GF-D8 (cell line): Measurements from ENCODE around the gene HID1.
A peak's percentile ranks its signal among the peaks of the same experiment; 100 is the strongest.
"Not testable (repeated sequence)": the region's sequence is repeated elsewhere in the genome, so short reads cannot be mapped to it uniquely, and the experiment has no call there.

ENCODE experiments used
- DNase-seq: peaks from one replicate; lab custom pipeline; 2025; lab: John Stamatoyannopoulos, UW

Gene HID1, protein sequence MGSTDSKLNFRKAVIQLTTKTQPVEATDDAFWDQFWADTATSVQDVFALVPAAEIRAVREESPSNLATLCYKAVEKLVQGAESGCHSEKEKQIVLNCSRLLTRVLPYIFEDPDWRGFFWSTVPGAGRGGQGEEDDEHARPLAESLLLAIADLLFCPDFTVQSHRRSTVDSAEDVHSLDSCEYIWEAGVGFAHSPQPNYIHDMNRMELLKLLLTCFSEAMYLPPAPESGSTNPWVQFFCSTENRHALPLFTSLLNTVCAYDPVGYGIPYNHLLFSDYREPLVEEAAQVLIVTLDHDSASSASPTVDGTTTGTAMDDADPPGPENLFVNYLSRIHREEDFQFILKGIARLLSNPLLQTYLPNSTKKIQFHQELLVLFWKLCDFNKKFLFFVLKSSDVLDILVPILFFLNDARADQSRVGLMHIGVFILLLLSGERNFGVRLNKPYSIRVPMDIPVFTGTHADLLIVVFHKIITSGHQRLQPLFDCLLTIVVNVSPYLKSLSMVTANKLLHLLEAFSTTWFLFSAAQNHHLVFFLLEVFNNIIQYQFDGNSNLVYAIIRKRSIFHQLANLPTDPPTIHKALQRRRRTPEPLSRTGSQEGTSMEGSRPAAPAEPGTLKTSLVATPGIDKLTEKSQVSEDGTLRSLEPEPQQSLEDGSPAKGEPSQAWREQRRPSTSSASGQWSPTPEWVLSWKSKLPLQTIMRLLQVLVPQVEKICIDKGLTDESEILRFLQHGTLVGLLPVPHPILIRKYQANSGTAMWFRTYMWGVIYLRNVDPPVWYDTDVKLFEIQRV

GRCh38 chr17:74972107-74972972 is at the start of gene HID1:
Gene HID1 (minus strand): TSS chr17:74972759. CDS start chr17:74972656, 103 bp downstream.
- no peak for DNase-seq

GRCh38 chr17:75020331-75021110 is 48.0 kb upstream of the HID1 start:
- no peak for DNase-seq

DNA sequence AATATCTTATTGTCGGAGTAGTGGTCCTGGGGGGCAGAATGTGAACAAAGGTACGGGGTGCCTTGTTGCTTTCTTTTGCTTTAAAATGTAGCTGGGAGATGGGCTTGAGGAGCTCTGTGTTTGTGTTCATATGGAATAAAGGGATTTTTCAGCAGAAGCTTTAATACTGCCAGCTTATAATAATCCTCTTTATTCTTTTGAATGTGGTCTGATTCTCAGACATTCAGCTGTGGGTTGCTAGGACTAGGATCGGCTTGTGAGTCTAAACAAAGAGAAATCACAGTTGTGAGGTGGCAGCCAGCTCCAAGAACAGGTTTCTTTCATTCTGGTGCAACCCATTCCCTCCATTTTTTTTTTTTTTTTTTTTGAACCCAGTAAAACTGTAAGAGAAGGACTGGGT is 47.2 kb upstream of the HID1 start:
- DNase-seq = no peak

GRCh38 chr17:75019146-75019545 is 46.6 kb upstream of the HID1 start:
- no peak for DNase-seq

GRCh38 chr17:75013092-75013559 is 40.6 kb upstream of the HID1 start:
- DNase-seq = no peak

DNA sequence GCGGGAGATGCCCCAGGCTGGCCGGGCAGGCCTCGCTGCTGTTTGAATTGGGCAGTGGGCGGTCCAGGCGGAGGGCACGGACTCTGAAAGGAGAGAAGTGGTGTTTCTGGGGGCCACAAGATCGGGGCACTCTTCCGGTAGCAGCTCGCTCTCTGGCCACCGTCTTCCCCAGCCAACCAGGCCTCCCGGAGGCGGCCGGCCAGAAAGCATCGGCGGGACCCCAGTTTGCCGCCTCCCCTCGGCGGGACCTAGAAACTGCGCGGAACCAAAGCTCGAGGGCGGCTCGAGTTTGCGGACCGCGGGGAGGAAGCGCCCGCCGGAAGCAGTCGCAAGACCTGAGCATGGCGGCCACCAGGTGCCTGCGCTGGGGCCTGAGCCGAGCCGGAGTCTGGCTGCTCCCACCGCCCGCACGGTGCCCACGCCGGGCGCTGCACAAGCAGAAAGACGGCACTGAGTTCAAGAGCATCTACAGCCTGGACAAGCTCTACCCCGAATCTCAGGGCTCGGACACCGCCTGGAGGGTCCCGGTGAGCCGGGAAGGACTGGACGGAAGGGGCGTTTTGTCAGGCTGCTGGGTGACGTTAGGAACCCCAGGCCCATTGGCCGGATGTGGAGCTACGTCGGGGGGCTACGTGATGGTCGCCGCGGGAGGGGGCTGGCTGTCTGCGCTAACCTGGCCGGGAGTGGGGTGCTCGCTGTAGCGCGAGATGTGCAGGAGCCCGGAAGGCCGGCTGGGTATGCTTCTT is 40.0 kb upstream of the HID1 start, which contains the start of gene MRPL58:
TSS of gene MRPL58 (plus strand) at position 325 of the 746 bp plus-strand sequence. CDS start at position 342, 17 bp downstream.
- DNase-seq = peak; percentile 56

GRCh38 chr17:75012096-75012345 is 39.5 kb upstream of the HID1 start:
- no peak for DNase-seq

- no peak for DNase-seq
Observed at GRCh38 chr17:75011401-75012095, 39.0 kb upstream of the HID1 start.

DNA sequence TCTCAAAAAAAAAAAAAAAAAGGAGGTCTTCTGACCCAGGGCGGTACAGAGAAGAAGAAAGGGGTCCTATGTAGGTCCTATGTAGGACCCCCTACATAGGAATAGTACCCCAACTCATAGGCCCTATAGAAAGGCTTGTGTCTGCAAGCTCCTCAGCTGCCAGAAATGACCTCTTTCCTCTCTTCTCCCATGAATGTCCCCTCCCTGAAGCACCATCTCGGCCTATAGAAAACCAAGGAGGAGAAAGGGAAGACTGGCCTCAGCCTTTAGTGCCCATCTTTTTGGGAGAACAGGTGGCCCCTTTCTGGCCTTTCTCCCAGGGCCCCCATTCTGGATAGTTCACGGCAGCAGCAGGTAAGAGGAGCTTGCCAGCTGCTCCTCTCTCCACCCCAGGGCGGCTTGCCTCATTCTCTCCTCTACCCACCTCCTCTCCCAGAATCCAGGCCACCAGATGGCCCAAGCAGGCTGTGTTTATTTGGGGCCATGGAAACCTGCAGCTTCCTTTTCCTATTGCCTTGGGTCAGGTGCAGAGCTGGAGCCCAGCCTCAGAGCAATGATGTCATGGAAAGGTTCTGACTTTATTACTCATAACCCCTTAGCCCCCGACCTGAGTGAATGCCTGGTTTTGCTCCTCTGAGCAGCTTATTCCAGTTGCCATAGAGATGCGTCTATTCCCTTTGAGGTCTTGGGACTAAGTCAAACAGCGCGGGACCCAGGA is 38.3 kb upstream of the HID1 start:
- peak; percentile 63 for DNase-seq

- no peak for DNase-seq
Observed at GRCh38 chr17:75009139-75009724, 36.7 kb upstream of the HID1 start.

GRCh38 chr17:75008373-75008772 is 35.8 kb upstream of the HID1 start:
- DNase-seq = no peak

- DNase-seq = peak; percentile 21
Observed at GRCh38 chr17:75006653-75007052, 34.1 kb upstream of the HID1 start.

GRCh38 chr17:75006084-75006483 is 33.5 kb upstream of the HID1 start:
- DNase-seq = not testable (repeated sequence)

GRCh38 chr17:75005291-75005690 is 32.7 kb upstream of the HID1 start:
- DNase-seq = no peak

- DNase-seq = no peak
Observed at GRCh38 chr17:75004371-75004770, 31.8 kb upstream of the HID1 start.

DNA sequence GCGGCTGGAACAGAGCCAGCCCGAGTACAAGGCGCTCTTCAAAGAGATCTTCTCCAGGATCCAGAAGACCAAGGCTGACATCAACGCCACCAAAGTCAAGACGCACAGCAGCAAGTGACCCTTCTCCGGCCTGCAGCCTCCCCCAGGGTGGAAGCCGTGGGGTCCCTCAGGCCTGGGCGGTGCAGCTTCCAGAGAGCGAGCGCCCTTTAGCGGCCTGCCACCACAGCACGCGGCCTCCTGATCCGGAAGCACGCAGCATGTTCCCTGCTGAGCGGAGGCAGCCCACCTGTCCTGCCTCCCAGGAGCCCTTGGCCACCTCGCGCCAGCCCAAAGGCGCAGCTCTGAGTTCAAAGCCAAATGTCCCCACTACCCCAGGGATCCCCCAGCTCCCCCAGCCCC is 31.4 kb upstream of the HID1 start:
- DNase-seq = no peak

DNA sequence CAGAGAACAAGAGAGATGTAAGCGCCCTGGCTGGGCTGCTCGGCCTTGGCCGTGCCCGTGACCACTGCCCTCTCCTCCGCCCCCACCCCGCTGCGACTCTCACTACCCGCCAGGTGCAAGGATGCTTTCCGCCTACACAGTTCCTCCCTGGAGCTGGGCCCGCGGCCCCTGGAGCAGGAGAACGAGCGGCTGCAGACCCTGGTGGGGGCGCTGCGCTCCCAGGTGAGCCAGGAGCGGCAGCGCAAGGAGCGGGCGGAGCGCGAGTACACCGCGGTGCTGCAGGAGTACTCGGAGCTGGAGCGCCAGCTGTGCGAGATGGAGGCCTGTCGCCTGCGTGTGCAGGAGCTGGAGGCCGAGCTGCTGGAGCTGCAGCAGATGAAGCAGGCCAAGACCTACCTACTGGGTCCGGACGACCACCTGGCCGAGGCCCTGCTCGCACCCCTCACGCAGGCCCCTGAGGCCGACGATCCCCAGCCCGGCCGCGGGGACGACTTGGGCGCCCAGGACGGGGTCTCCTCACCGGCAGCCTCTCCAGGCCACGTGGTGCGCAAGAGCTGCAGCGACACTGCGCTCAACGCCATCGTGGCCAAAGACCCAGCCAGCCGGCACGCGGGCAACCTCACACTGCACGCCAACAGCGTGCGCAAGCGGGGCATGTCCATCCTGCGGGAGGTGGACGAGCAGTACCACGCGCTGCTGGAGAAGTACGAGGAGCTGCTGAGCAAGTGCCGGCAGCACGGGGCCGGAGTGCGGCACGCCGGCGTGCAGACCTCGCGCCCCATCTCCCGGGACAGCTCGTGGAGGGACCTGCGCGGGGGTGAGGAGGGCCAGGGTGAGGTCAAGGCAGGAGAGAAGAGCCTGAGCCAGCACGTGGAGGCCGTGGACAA is 30.8 kb upstream of the HID1 start:
- DNase-seq = no peak
